ENCODE results near the gene LGALS1. TPM values are rescaled to one million over a fixed set of nuclear protein-coding genes. Genes with fewer than 3 reads are reported as not detected.

The LGALS1 gene
- polyA plus RNA-seq, 1 of the 3 experiments (the other 2 are of a cell fraction): 12,045 TPM

GRCh38 chr22:37703906-37704305 is 28.5 kb downstream of the LGALS1 start:
- no peak for DNase-seq
- Histone ChIP-seq H3K79me2 (ENCODE audit: insufficient read depth) (peaks cover 5% of the 10 kb centered on the region; the same call in 1 of the 2 replicates), H3K9me2 (no peaks in the 10 kb centered on the region), H3K9ac (no peak overlapping the region), H3K4me3 (ENCODE audit: low read depth in 2 of 2, low read length in 1 of 2) (no peak overlapping the region), H3K27me3 (ENCODE audit: insufficient read depth) (no peaks in the 10 kb centered on the region), H2AFZ (ENCODE audit: low read depth) (no peak overlapping the region), H3K4me2 (no peak overlapping the region), H3K9me3 (no peaks in the 10 kb centered on the region), H3F3A (replicated peaks; ENCODE audit: insufficient read depth) (no peaks in the 10 kb centered on the region), H4K20me1 (ENCODE audit: insufficient read depth) (no peaks in the 10 kb centered on the region), H3K4me1 (ENCODE audit: control insufficient read depth in 1 of 2, insufficient read depth in 2 of 2, low read depth in 1 of 2, low read length in 1 of 2) (no peaks in the 10 kb centered on the region), H3K27ac (ENCODE audit: low read depth in 2 of 2, low read length in 1 of 2) (no peak overlapping the region), H3K36me3 (replicated peaks in 1 of 2; ENCODE audit: control insufficient read depth in 1 of 2, insufficient read depth in 2 of 2, low read length in 1 of 2) (peaks cover 0 to 9% of the 10 kb centered on the region in 2 experiments)
- WGBS (ENCODE audit: low lambda C conversion rate): 84% methylated on average over 7 of the region's 7 CpGs
- POLR2A ChIA-PET: no interaction called here
- CTCF ChIA-PET: interaction anchor here (1.2 to 1.6 kb wide), 2 partner anchors 23 to 61 kb away, joined by 5 read pairs; no protein-coding TSS in a partner anchor
- TF ChIP-seq RXRA (IDR thresholded peaks at IDR 0.05; ENCODE audit: borderline replicate concordance, low read depth): no peak
- no peak for TF ChIP-seq CTCF (IDR thresholded peaks at IDR 0.05)
- TF ChIP-seq ELF1 (IDR thresholded peaks at IDR 0.05): no peak
- no peak for TF ChIP-seq RAD21 (IDR thresholded peaks at IDR 0.05; ENCODE audit: low read length)
- no peak for TF ChIP-seq JUND (IDR thresholded peaks at IDR 0.05)
- TF ChIP-seq TEAD4 (IDR thresholded peaks at IDR 0.05; ENCODE audit: borderline replicate concordance, insufficient read depth): no peak
- no peak for TF ChIP-seq TAF1 (IDR thresholded peaks at IDR 0.05; ENCODE audit: borderline replicate concordance, low read depth, low read length)
- TF ChIP-seq RFX5 (IDR thresholded peaks at IDR 0.05; ENCODE audit: low read length): no peak
- no peak for TF ChIP-seq MAX (IDR thresholded peaks at IDR 0.05; ENCODE audit: low read depth)
- TF ChIP-seq EP300 (IDR thresholded peaks at IDR 0.05; ENCODE audit: borderline replicate concordance in 1 of 2, low read depth in 1 of 2, low read length in 1 of 2): no peak
- TF ChIP-seq USF2 (IDR thresholded peaks at IDR 0.05; ENCODE audit: borderline replicate concordance, low read depth, low read length): no peak
- no peak for TF ChIP-seq FOSL2 (IDR thresholded peaks at IDR 0.05; ENCODE audit: borderline replicate concordance, low read depth)
- TF ChIP-seq SMC3 (IDR thresholded peaks at IDR 0.05; ENCODE audit: low read depth, low read length): no peak
- no peak for TF ChIP-seq NRF1 (IDR thresholded peaks at IDR 0.05; ENCODE audit: low read depth, low read length)
- no peak for TF ChIP-seq ZBTB33 (IDR thresholded peaks at IDR 0.05; ENCODE audit: borderline replicate concordance, low read depth)
- no peak for TF ChIP-seq REST (IDR thresholded peaks at IDR 0.05; ENCODE audit: low read depth, low read length)
- TF ChIP-seq MEF2A (IDR thresholded peaks at IDR 0.05; ENCODE audit: borderline replicate concordance, low read depth): no peak
- no peak for TF ChIP-seq TCF12 (IDR thresholded peaks at IDR 0.05)
- no peak for TF ChIP-seq MXI1 (IDR thresholded peaks at IDR 0.05; ENCODE audit: low read depth, low read length)
